Neural progenitor cell (in vitro differentiated cells): ENCODE data around the gene RBM34. TPM values are rescaled to one million over a fixed set of nuclear protein-coding genes. Genes with fewer than 3 reads are reported as not detected.

Source experiments
- DNase-seq: peaks from one replicate; pipeline ENCODE4 v3.0.0-alpha.2; 2016; ENCODE audit warnings: low spot score
- H2AFZ ChIP-seq: fragments of 200-600 bp; sonication (generic); replicated peaks from 2 replicates; pipeline ENCODE4 v1.6.1; 2016; ENCODE audit warnings: antibody characterized with exemption
- H3F3A ChIP-seq: fragments of 200-600 bp; sonication (generic); 2 replicates; pipeline ENCODE4 v1.6.1; 2016; ENCODE audit warnings: antibody characterized with exemption, low read depth
- H3K27ac ChIP-seq: fragments of 200-600 bp; sonication (generic); 2 replicates; pipeline ENCODE4 v1.5.1; 2016; ENCODE audit warnings: mild to moderate bottlenecking
- H3K27me3 ChIP-seq: fragments of 200-600 bp; sonication (generic); 2 replicates; pipeline ENCODE4 v1.6.1; 2016; ENCODE audit warnings: mild to moderate bottlenecking, moderate library complexity
- H3K36me3 ChIP-seq: fragments of 200-600 bp; sonication (generic); 2 replicates; pipeline ENCODE4 v1.5.1; 2016
- H3K4me1 ChIP-seq: fragments of 200-600 bp; sonication (generic); 2 replicates; pipeline ENCODE4 v1.6.1; 2016; ENCODE audit warnings: mixed run types
- H3K4me2 ChIP-seq: fragments of 200-600 bp; sonication (generic); 2 replicates; pipeline ENCODE4 v1.6.1; 2016
- H3K4me3 ChIP-seq: fragments of 200-600 bp; sonication (generic); 2 replicates; pipeline ENCODE4 v1.5.1; 2016
- H3K79me2 ChIP-seq: fragments of 200-600 bp; sonication (generic); 2 replicates; pipeline ENCODE4 v1.6.1; 2016; ENCODE audit warnings: low read depth
- H3K9ac ChIP-seq: fragments of 200-600 bp; sonication (generic); 2 replicates; pipeline ENCODE4 v1.6.1; 2016
- H3K9me3 ChIP-seq: fragments of 200-600 bp; sonication (generic); 2 replicates; pipeline ENCODE4 v1.5.1; 2016; ENCODE audit warnings: low read depth
- H4K20me1 ChIP-seq: fragments of 200-600 bp; sonication (generic); 2 replicates; pipeline ENCODE4 v1.6.1; 2016; ENCODE audit warnings: low read depth
- H3K27ac Mint-ChIP-seq: 3 replicates; pipeline ENCODE4 v1.8.0; 2021; ENCODE audit warnings: mixed read lengths
- H3K27me3 Mint-ChIP-seq: 2 replicates; pipeline ENCODE4 v1.8.0; 2022; ENCODE audit warnings: low read depth, mild to moderate bottlenecking, inconsistent platforms, moderate library complexity, mixed read lengths; ENCODE audit not compliant: insufficient read depth
- H3K36me3 Mint-ChIP-seq: 3 replicates; pipeline ENCODE4 v1.8.0; 2021; ENCODE audit warnings: mixed read lengths
- H3K4me1 Mint-ChIP-seq: 3 replicates; pipeline ENCODE4 v1.8.0; 2021; ENCODE audit warnings: mixed read lengths
- H3K4me3 Mint-ChIP-seq: 3 replicates; pipeline ENCODE4 v1.8.0; 2021; ENCODE audit warnings: mild to moderate bottlenecking, moderate library complexity, mixed read lengths
- H3K9me3 Mint-ChIP-seq: 3 replicates; pipeline ENCODE4 v1.8.0; 2020; ENCODE audit warnings: mixed read lengths
- CTCF ChIP-seq: fragments of 200-600 bp; sonication (generic); IDR thresholded peaks from 2 replicates; pipeline ENCODE4 v1.5.1; 2017; ENCODE audit warnings: antibody characterized with exemption, mild to moderate bottlenecking
- EZH2 ChIP-seq: fragments of 200-600 bp; sonication (generic); IDR thresholded peaks from 2 replicates; pipeline ENCODE4 v1.6.1; 2017; ENCODE audit warnings: antibody characterized with exemption, mild to moderate bottlenecking, moderate library complexity
- EZH2phosphoT487 ChIP-seq: fragments of 200-600 bp; sonication (generic); IDR thresholded peaks from 2 replicates; pipeline ENCODE4 v1.6.1; 2017; ENCODE audit warnings: antibody characterized with exemption
- total RNA-seq: library from RNA; depleted of rRNA; stranded (reverse); fragments of >200 nt; gene quantifications from 2 replicates; pipeline ENCODE4 v1.2.3, GENCODE V29; 2015; ENCODE audit warnings: low replicate concordance

The RBM34 gene
- total RNA-seq, 1 donor from 2014 or later = 107 TPM

- Mint-ChIP-seq H3K27me3 (no peaks in the 10 kb centered on the region), H3K4me3 (no peak overlapping the region), H3K27ac (no peak overlapping the region)
Observed at GRCh38 chr1:235151033-235151432, 10.0 kb downstream of the RBM34 start.

GRCh38 chr1:235149824-235150223 is 11.2 kb downstream of the RBM34 start:
- Histone ChIP-seq H3K27me3 (no peaks in the 10 kb centered on the region), H3F3A (no peaks in the 10 kb centered on the region), H3K9ac (no peak overlapping the region), H3K27ac (no peak overlapping the region), H3K4me3 (no peak overlapping the region), H3K4me1 (no peaks in the 10 kb centered on the region), H2AFZ (no peak overlapping the region), H3K4me2 (no peak overlapping the region), H4K20me1 (no peaks in the 10 kb centered on the region), H3K36me3 (peaks cover 22% of the 10 kb centered on the region), H3K79me2 (peaks cover 1% of the 10 kb centered on the region), H3K9me3 (no peaks in the 10 kb centered on the region)
- TF ChIP-seq EZH2 (no peak), CTCF (no peak)
- Mint-ChIP-seq H3K36me3 (peaks cover 35% of the 10 kb centered on the region), H3K27me3 (no peaks in the 10 kb centered on the region), H3K27ac (no peak overlapping the region), H3K4me3 (no peak overlapping the region), H3K9me3 (no peaks in the 10 kb centered on the region), H3K4me1 (no peaks in the 10 kb centered on the region)
- no peak for DNase-seq

More at GRCh38 chr1:235151033-235151432, 10.0 kb downstream of the RBM34 start:
- no peak overlapping the region for H2AFZ ChIP-seq
- H3K4me3 ChIP-seq = no peak overlapping the region
- H3K9ac ChIP-seq = no peak overlapping the region
- Mint-ChIP-seq H3K4me1 (no peaks in the 10 kb centered on the region), H3K9me3 (no peaks in the 10 kb centered on the region), H3K36me3 (peaks cover 35% of the 10 kb centered on the region)
- no peaks in the 10 kb centered on the region for H3K27me3 ChIP-seq
- H3K9me3 ChIP-seq = no peaks in the 10 kb centered on the region
- peaks cover 22% of the 10 kb centered on the region for H3K36me3 ChIP-seq
- no peaks in the 10 kb centered on the region for H3F3A ChIP-seq
- H3K79me2 ChIP-seq = peaks cover 4% of the 10 kb centered on the region
- no peaks in the 10 kb centered on the region for H3K4me1 ChIP-seq
- no peak overlapping the region for H3K4me2 ChIP-seq
- H4K20me1 ChIP-seq = no peaks in the 10 kb centered on the region
- no peak for DNase-seq
- TF ChIP-seq EZH2 (no peak), CTCF (no peak), EZH2phosphoT487 (no peak)
- no peak overlapping the region for H3K27ac ChIP-seq

GRCh38 chr1:235147269-235147668 is 13.8 kb downstream of the RBM34 start:
- no peaks in the 10 kb centered on the region for H3K27me3 Mint-ChIP-seq
- no peak overlapping the region for H3K4me3 Mint-ChIP-seq
- Histone ChIP-seq H3K36me3 (peaks cover 11% of the 10 kb centered on the region), H3K4me2 (no peak overlapping the region), H3K27ac (no peak overlapping the region), H3F3A (no peaks in the 10 kb centered on the region), H3K9ac (no peak overlapping the region), H4K20me1 (no peaks in the 10 kb centered on the region), H3K27me3 (no peaks in the 10 kb centered on the region), H2AFZ (no peak overlapping the region), H3K9me3 (no peaks in the 10 kb centered on the region), H3K4me3 (no peak overlapping the region), H3K4me1 (no peaks in the 10 kb centered on the region), H3K79me2 (peaks cover 10% of the 10 kb centered on the region)
- TF ChIP-seq CTCF (no peak), EZH2phosphoT487 (no peak), EZH2 (no peak)
- peaks cover 29% of the 10 kb centered on the region for H3K36me3 Mint-ChIP-seq
- no peaks in the 10 kb centered on the region for H3K9me3 Mint-ChIP-seq
- no peak overlapping the region for H3K27ac Mint-ChIP-seq
- no peak for DNase-seq
- H3K4me1 Mint-ChIP-seq = no peaks in the 10 kb centered on the region

- Histone ChIP-seq H4K20me1 (no peaks in the 10 kb centered on the region), H3K27me3 (no peaks in the 10 kb centered on the region), H3K27ac (no peak overlapping the region), H3K4me3 (no peak overlapping the region), H3K9ac (no peak overlapping the region), H3K4me1 (no peaks in the 10 kb centered on the region), H2AFZ (no peak overlapping the region), H3F3A (no peaks in the 10 kb centered on the region), H3K36me3 (peaks cover 10% of the 10 kb centered on the region), H3K9me3 (no peaks in the 10 kb centered on the region), H3K79me2 (peaks cover 10% of the 10 kb centered on the region), H3K4me2 (no peak overlapping the region)
- Mint-ChIP-seq H3K9me3 (no peaks in the 10 kb centered on the region), H3K27me3 (no peaks in the 10 kb centered on the region), H3K27ac (no peak overlapping the region), H3K4me3 (no peak overlapping the region), H3K36me3 (peaks cover 31% of the 10 kb centered on the region), H3K4me1 (no peaks in the 10 kb centered on the region)
- TF ChIP-seq EZH2phosphoT487 = no peak
- no peak for TF ChIP-seq CTCF
- TF ChIP-seq EZH2 = no peak
- no peak for DNase-seq
Observed at GRCh38 chr1:235145639-235146038, 15.4 kb downstream of the RBM34 start.
